ENCODE measurements around the gene FRY. TPM values are rescaled to one million over a fixed set of nuclear protein-coding genes. Genes with fewer than 3 reads are reported as not detected.

FRY gene
- total and polyA plus RNA-seq, 2 of the 13 experiments (the other 11 are each of a cell fraction or from before 2014, with no cell fraction given) = 8.2 to 13.1 TPM

- TF ChIP-seq NCOR1 (IDR thresholded peaks at IDR 0.05; ENCODE audit: borderline replicate concordance, low read length) (peak; percentile 85; the same call in 1 of the 2 replicates), ZNF780A (CRISPR knock-in tag; IDR thresholded peaks at IDR 0.05) (no peak), NFYC (CRISPR knock-in tag; IDR thresholded peaks at IDR 0.05) (no peak), E2F2 (CRISPR knock-in tag; IDR thresholded peaks at IDR 0.05; ENCODE audit: borderline replicate concordance) (no peak), GATAD1 (CRISPR knock-in tag; IDR thresholded peaks at IDR 0.05) (peak; percentile 54; the same call in 1 of the 2 replicates), ZNF710 (CRISPR knock-in tag; IDR thresholded peaks at IDR 0.05; ENCODE audit: borderline replicate concordance) (no peak), NBN (conservative IDR thresholded peaks at IDR 0.05) (no peak), CAMTA2 (CRISPR knock-in tag; IDR thresholded peaks at IDR 0.05; ENCODE audit: borderline replicate concordance) (no peak), ZBTB14 (CRISPR knock-in tag; IDR thresholded peaks at IDR 0.05) (no peak), ZNF530 (CRISPR knock-in tag; IDR thresholded peaks at IDR 0.05; ENCODE audit: low read depth) (no peak), GABPA (IDR thresholded peaks at IDR 0.05; ENCODE audit: low read depth, low read length) (no peak), GABPA (CRISPR knock-in tag; IDR thresholded peaks at IDR 0.05; ENCODE audit: low read depth) (0 out of 2 replicates have a peak, but pooled peaks have one; percentile 26), MIER2 (CRISPR knock-in tag; IDR thresholded peaks at IDR 0.05) (no peak), ZNF687 (CRISPR knock-in tag; IDR thresholded peaks at IDR 0.05) (peak; percentile 28; the same call in 1 of the 2 replicates), ZMYM3 (CRISPR knock-in tag; IDR thresholded peaks at IDR 0.05) (peak; percentile 31; the same call in 1 of the 2 replicates), FOXJ3 (CRISPR knock-in tag; IDR thresholded peaks at IDR 0.05; ENCODE audit: borderline replicate concordance) (peak; percentile 50; the same call in 1 of the 2 replicates), NR1H2 (CRISPR knock-in tag; IDR thresholded peaks at IDR 0.05; ENCODE audit: borderline replicate concordance, low read depth) (no peak), ZNF205 (CRISPR knock-in tag; IDR thresholded peaks at IDR 0.05) (0 out of 2 replicates have a peak, but pooled peaks have one; percentile 53), GRHL1 (CRISPR knock-in tag; conservative IDR thresholded peaks at IDR 0.05) (no peak), XBP1 (CRISPR knock-in tag; IDR thresholded peaks at IDR 0.05) (no peak), ZNF274 (CRISPR knock-in tag; IDR thresholded peaks at IDR 0.05) (no peak)
Measured at GRCh38 chr13:32139251-32139650, 107.7 kb downstream of the FRY start (continued).

All from HepG2 (cell line).